ENCODE measurements around the gene PAQR5.

Gene PAQR5

DNA sequence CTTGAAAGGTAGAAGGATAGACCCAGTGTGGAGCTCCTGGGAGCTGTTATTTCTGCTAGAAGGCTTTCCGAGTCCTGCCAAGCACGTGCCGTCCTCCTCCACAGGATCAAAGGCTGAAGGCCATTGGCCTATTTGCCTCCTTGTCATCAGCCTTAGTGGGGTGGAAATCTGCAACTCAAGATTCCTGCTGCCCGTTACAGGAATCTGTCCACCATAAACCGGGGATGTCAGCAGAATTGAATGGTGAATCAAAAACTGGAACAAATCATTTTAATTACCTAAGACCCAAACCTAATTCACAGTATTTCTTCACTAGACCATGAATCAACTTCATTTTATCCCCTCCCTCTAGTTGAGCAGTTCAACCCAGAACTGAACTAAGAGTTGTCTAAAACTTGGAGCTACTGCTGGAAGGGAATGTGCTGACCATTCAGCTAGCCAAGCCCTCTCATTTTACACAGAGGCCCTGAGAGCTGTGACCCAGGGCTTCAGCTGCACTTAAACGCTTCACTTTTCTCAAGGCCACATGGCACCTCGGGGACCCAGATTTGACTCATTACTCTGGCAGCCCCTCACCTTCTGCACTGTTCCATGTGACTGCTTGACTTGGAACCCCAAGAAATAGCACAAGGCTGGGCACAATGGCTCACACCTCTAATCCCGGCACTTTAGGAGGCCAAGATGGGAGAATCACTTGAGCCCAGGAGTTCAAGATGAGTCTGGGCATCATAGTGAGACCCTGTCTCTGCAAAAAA lies 78.7 kb downstream of the PAQR5 start:
- TF ChIP-seq EGR1 (IDR thresholded peaks at IDR 0.05): no peak
- TF ChIP-seq NFIC (IDR thresholded peaks at IDR 0.05): no peak
- no peak for TF ChIP-seq FOXM1 (IDR thresholded peaks at IDR 0.05; ENCODE audit: borderline replicate concordance, low read depth)
- TF ChIP-seq ZBTB7A (IDR thresholded peaks at IDR 0.05; ENCODE audit: low read depth): no peak
- TF ChIP-seq MAX (IDR thresholded peaks at IDR 0.05): no peak
- no peak for TF ChIP-seq YY1 (IDR thresholded peaks at IDR 0.05; ENCODE audit: low read depth)
- TF ChIP-seq, protein P1, sequence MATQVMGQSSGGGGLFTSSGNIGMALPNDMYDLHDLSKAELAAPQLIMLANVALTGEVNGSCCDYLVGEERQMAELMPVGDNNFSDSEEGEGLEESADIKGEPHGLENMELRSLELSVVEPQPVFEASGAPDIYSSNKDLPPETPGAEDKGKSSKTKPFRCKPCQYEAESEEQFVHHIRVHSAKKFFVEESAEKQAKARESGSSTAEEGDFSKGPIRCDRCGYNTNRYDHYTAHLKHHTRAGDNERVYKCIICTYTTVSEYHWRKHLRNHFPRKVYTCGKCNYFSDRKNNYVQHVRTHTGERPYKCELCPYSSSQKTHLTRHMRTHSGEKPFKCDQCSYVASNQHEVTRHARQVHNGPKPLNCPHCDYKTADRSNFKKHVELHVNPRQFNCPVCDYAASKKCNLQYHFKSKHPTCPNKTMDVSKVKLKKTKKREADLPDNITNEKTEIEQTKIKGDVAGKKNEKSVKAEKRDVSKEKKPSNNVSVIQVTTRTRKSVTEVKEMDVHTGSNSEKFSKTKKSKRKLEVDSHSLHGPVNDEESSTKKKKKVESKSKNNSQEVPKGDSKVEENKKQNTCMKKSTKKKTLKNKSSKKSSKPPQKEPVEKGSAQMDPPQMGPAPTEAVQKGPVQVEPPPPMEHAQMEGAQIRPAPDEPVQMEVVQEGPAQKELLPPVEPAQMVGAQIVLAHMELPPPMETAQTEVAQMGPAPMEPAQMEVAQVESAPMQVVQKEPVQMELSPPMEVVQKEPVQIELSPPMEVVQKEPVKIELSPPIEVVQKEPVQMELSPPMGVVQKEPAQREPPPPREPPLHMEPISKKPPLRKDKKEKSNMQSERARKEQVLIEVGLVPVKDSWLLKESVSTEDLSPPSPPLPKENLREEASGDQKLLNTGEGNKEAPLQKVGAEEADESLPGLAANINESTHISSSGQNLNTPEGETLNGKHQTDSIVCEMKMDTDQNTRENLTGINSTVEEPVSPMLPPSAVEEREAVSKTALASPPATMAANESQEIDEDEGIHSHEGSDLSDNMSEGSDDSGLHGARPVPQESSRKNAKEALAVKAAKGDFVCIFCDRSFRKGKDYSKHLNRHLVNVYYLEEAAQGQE (IDR thresholded peaks at IDR 0.05; ENCODE audit: low read depth): no peak
- TF ChIP-seq TAF1 (IDR thresholded peaks at IDR 0.05; ENCODE audit: low read depth): no peak
- no peak for TF ChIP-seq CEBPB (IDR thresholded peaks at IDR 0.05)
- TF ChIP-seq RAD21 (IDR thresholded peaks at IDR 0.05; ENCODE audit: low read depth): no peak
- TF ChIP-seq, protein P2, sequence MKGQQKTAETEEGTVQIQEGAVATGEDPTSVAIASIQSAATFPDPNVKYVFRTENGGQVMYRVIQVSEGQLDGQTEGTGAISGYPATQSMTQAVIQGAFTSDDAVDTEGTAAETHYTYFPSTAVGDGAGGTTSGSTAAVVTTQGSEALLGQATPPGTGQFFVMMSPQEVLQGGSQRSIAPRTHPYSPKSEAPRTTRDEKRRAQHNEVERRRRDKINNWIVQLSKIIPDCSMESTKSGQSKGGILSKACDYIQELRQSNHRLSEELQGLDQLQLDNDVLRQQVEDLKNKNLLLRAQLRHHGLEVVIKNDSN (IDR thresholded peaks at IDR 0.05): no peak
- TF ChIP-seq TEAD4 (IDR thresholded peaks at IDR 0.05): no peak
- TF ChIP-seq EP300 (IDR thresholded peaks at IDR 0.05; ENCODE audit: borderline replicate concordance): no peak
- TF ChIP-seq CREB1 (IDR thresholded peaks at IDR 0.05; ENCODE audit: low read depth): no peak
- TF ChIP-seq TCF12 (IDR thresholded peaks at IDR 0.05; ENCODE audit: low read depth): no peak

GRCh38 chr15:69380100-69380725 lies 81.5 kb downstream of the PAQR5 start:
- TF ChIP-seq EP300 (IDR thresholded peaks at IDR 0.05; ENCODE audit: borderline replicate concordance) (no peak), RAD21 (IDR thresholded peaks at IDR 0.05; ENCODE audit: low read depth) (peak; percentile 20; the same call in 1 of the 2 replicates)

GRCh38 chr15:69380726-69381105 lies 82.0 kb downstream of the PAQR5 start:
- TF ChIP-seq MAX (IDR thresholded peaks at IDR 0.05): no peak
- no peak for TF ChIP-seq RAD21 (IDR thresholded peaks at IDR 0.05; ENCODE audit: low read depth)
- no peak for TF ChIP-seq FOXM1 (IDR thresholded peaks at IDR 0.05; ENCODE audit: borderline replicate concordance, low read depth)
- TF ChIP-seq TEAD4 (IDR thresholded peaks at IDR 0.05): no peak
- no peak for TF ChIP-seq ZBTB7A (IDR thresholded peaks at IDR 0.05; ENCODE audit: low read depth)
- no peak for TF ChIP-seq TAF1 (IDR thresholded peaks at IDR 0.05; ENCODE audit: low read depth)

GRCh38 chr15:69384626-69385598 lies 86.2 kb downstream of the PAQR5 start:
- no peak for TF ChIP-seq EGR1 (IDR thresholded peaks at IDR 0.05)
- TF ChIP-seq CREB1 (IDR thresholded peaks at IDR 0.05; ENCODE audit: low read depth): no peak
- no peak for TF ChIP-seq YY1 (IDR thresholded peaks at IDR 0.05; ENCODE audit: low read depth)
- TF ChIP-seq, protein P1 (IDR thresholded peaks at IDR 0.05; ENCODE audit: low read depth): no peak
- TF ChIP-seq NFIC (IDR thresholded peaks at IDR 0.05): no peak
- TF ChIP-seq TAF1 (IDR thresholded peaks at IDR 0.05; ENCODE audit: low read depth): no peak
- no peak for TF ChIP-seq TCF12 (IDR thresholded peaks at IDR 0.05; ENCODE audit: low read depth)
- no peak for TF ChIP-seq RAD21 (IDR thresholded peaks at IDR 0.05; ENCODE audit: low read depth)
- no peak for TF ChIP-seq FOXM1 (IDR thresholded peaks at IDR 0.05; ENCODE audit: borderline replicate concordance, low read depth)
- no peak for TF ChIP-seq ZBTB7A (IDR thresholded peaks at IDR 0.05; ENCODE audit: low read depth)
- no peak for TF ChIP-seq EP300 (IDR thresholded peaks at IDR 0.05; ENCODE audit: borderline replicate concordance)
- TF ChIP-seq, protein P2 (IDR thresholded peaks at IDR 0.05): no peak
- no peak for TF ChIP-seq MAX (IDR thresholded peaks at IDR 0.05)
- TF ChIP-seq CEBPB (IDR thresholded peaks at IDR 0.05): no peak
- TF ChIP-seq TEAD4 (IDR thresholded peaks at IDR 0.05): no peak
